Erythroblast (primary cell): ENCODE measurements around the gene DHX8.

Experiments
- GATA1 ChIP-seq: IDR thresholded peaks from 2 replicates; pipeline ENCODE4 v1.6.1; 2011; ENCODE audit warnings: low read depth, mild to moderate bottlenecking, control low read depth, low read length, moderate library complexity
- POLR2A ChIP-seq: IDR thresholded peaks from 2 replicates; pipeline ENCODE4 v1.6.1; 2011; ENCODE audit warnings: mild to moderate bottlenecking, low read length

DNA sequence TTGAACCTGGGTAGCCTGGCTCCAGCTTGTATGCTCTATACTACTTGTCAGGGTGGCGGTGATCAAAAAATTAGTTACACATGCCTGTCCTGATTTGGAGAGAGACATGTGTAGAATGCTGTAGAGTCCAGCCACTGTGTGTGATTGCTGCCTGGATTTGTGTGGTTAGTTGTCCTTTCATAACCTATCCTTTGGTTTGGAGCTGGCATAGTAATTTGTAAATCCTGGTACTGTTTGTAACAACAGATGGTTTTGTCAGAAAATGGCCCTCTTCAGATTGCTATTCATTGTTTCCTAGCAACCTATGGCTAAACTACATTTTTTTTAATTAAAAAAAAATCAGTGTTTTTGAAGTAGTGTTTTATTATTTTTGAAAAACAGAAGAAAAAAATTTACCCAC lies 31.9 kb downstream of the DHX8 start:
- TF ChIP-seq POLR2A, result no peak
- no peak for TF ChIP-seq GATA1
